KOPT-K1 (cell line): ENCODE data around the gene MMD.
A peak's percentile ranks its signal among the peaks of the same experiment; 100 is the strongest.

Experiments used
- H3K27ac ChIP-seq: fragments of 200-600 bp; sonication (generic); 2 replicates; pipeline ENCODE4 v1.5.1; 2016; ENCODE audit warnings: antibody characterized with exemption, mild to moderate bottlenecking, low read depth, low read length; ENCODE audit not compliant: poor library complexity, severe bottlenecking
- H3K36me3 ChIP-seq: fragments of 200-600 bp; sonication (generic); 2 replicates; pipeline ENCODE4 v1.5.1; 2017; ENCODE audit warnings: antibody characterized with exemption, mild to moderate bottlenecking, low read length, moderate library complexity; ENCODE audit not compliant: insufficient read depth
- H3K9me3 ChIP-seq: fragments of 200-600 bp; sonication (generic); 2 replicates; pipeline ENCODE4 v1.5.1; 2017; ENCODE audit warnings: antibody characterized with exemption, low read length, mild to moderate bottlenecking; ENCODE audit not compliant: insufficient read depth, poor library complexity, severe bottlenecking

The MMD gene

DNA sequence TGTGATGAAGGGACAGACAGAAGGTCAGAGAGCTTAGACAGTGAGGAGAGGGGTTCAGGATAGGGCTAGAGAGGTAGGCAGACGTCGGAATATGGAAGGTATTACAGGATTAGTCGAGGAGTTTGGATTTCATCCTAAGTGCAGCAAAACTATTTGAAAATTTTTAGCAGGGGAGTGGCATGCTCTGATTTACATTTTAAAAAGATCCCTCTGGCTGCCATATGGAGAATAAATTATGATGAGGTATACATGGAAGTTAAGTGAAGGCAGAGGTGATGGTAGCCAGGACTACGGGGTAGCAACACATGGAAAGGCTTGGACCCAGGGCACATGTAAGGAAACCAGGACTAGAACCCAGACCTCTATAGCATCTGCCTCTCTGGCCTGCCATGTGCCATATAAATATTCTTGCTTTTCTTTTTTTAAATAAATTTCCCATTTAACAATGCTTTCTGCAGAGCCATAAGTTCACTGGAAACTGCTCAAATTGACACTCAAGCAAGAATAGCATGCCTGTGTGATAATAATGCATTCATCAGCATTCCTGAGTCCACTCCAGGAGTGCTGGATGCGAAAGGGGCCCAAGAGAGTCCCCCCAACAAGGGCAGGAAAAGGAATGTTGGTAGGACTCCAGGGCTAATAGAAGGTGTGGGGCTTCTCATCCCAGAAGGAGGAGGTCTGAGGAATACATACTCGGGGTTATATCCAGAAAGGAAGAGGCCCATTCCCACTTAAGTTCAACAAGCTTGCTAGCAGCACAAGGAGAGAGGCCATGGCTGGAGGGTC is 78.6 kb downstream of the MMD start:
- H3K9me3 ChIP-seq: peaks cover 7% of the 10 kb centered on the region
- H3K27ac ChIP-seq: peak overlapping the region; percentile 97
- H3K36me3 ChIP-seq: no peaks in the 10 kb centered on the region
